OCI-LY3 (cell line): ENCODE measurements around the gene RSRC2.
"Not testable (repeated sequence)": the region's sequence is repeated elsewhere in the genome, so short reads cannot be mapped to it uniquely, and the experiment has no call there.

Experiments
- H2AFZ ChIP-seq: fragments of 200-600, 300-600 bp; shearing (Covaris generic); 2 replicates; pipeline ENCODE4 v1.6.0; 2014; ENCODE audit warnings: antibody characterized with exemption, low read depth, low read length
- H3K27ac ChIP-seq: fragments of 200-600, 300-600 bp; sonication (generic); 2 replicates; pipeline ENCODE4 v1.5.1; 2014; ENCODE audit warnings: mild to moderate bottlenecking, low read length, moderate library complexity, mixed read lengths
- H3K27me3 ChIP-seq: fragments of 200-600, 300-600 bp; sonication (generic); 2 replicates; pipeline ENCODE4 v1.6.1; 2014; ENCODE audit warnings: low read depth, low read length, mixed read lengths
- H3K36me3 ChIP-seq: fragments of 200-600, 300-600 bp; sonication (generic); replicated peaks from 2 replicates; pipeline ENCODE3; 2014; ENCODE audit warnings: low read depth, low read length, mixed read lengths
- H3K4me1 ChIP-seq: fragments of 300-600, 200-600 bp; sonication (generic); 2 replicates; pipeline ENCODE4 v1.6.1; 2014; ENCODE audit warnings: low read length, mixed read lengths
- H3K4me2 ChIP-seq: fragments of 200-600, 300-600 bp; sonication (generic); 2 replicates; pipeline ENCODE4 v1.6.1; 2014; ENCODE audit warnings: low read length, mixed read lengths
- H3K4me3 ChIP-seq: fragments of 300-600, 200-600 bp; sonication (generic); 2 replicates; pipeline ENCODE4 v1.5.1; 2014; ENCODE audit warnings: antibody characterized with exemption, mild to moderate bottlenecking, low read length, moderate library complexity
- H3K79me2 ChIP-seq: fragments of 300-600, 200-600 bp; shearing (Covaris generic); 2 replicates; pipeline ENCODE4 v1.6.1; 2014; ENCODE audit warnings: mild to moderate bottlenecking, low read length, mixed read lengths
- H3K9ac ChIP-seq: fragments of 300-600, 200-600 bp; shearing (Covaris generic); 2 replicates; pipeline ENCODE4 v1.6.0; 2014; ENCODE audit warnings: mild to moderate bottlenecking, low read length, moderate library complexity
- H3K9me3 ChIP-seq: fragments of 200-600, 300-600 bp; shearing (Covaris generic); 2 replicates; pipeline ENCODE4 v1.6.1; 2014; ENCODE audit warnings: low read length, mixed read lengths; ENCODE audit not compliant: insufficient read depth
- H4K20me1 ChIP-seq: fragments of 200-600, 300-600 bp; sonication (generic); 2 replicates; pipeline ENCODE4 v1.6.1; 2016; ENCODE audit warnings: low read length, mixed read lengths; ENCODE audit not compliant: insufficient read depth
- EZH2phosphoT487 ChIP-seq: fragments of 200-600 bp; shearing (Covaris generic); IDR thresholded peaks from 2 replicates; pipeline ENCODE4 v1.6.1; 2018; ENCODE audit warnings: antibody characterized with exemption, mixed run types, low read depth
- TF ChIP-seq, protein P1 (sequence below): fragments of 200-600, 300-600 bp; sonication (generic); IDR thresholded peaks from 2 replicates; pipeline ENCODE4 v1.5.1; 2014; ENCODE audit warnings: antibody characterized with exemption, low read length, low read depth

Gene RSRC2

DNA sequence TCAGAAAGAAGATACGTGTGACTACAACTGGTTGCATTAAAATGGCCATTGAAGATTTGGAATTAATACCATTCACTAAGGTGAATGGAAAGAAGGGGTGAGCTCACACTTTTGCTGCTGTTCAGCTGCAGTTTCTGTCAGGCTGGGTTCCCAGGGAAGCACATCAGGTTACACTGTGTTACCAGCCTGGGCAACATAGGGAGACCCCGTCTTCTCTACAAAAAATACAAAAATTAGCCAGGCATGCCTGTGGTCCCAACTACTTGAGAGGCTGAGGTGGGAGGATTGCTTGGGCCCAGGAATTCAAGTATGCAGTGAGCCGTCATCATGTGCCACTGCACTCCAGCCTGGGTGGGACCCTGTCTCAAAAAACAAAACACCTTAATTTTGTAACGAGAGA is 13.1 kb downstream of the RSRC2 start:
- Histone ChIP-seq H3K27me3 (no peaks in the 10 kb centered on the region), H3K4me3 (no peak overlapping the region), H3K9ac (no peak overlapping the region), H3K27ac (no peak overlapping the region), H3K79me2 (peaks cover 88% of the 10 kb centered on the region), H3K9me3 (no peaks in the 10 kb centered on the region), H3K4me2 (no peak overlapping the region), H3K36me3 (peaks cover 85% of the 10 kb centered on the region), H4K20me1 (peaks cover 51% of the 10 kb centered on the region), H2AFZ (no peak overlapping the region), H3K4me1 (no peaks in the 10 kb centered on the region)
- TF ChIP-seq, protein P1, sequence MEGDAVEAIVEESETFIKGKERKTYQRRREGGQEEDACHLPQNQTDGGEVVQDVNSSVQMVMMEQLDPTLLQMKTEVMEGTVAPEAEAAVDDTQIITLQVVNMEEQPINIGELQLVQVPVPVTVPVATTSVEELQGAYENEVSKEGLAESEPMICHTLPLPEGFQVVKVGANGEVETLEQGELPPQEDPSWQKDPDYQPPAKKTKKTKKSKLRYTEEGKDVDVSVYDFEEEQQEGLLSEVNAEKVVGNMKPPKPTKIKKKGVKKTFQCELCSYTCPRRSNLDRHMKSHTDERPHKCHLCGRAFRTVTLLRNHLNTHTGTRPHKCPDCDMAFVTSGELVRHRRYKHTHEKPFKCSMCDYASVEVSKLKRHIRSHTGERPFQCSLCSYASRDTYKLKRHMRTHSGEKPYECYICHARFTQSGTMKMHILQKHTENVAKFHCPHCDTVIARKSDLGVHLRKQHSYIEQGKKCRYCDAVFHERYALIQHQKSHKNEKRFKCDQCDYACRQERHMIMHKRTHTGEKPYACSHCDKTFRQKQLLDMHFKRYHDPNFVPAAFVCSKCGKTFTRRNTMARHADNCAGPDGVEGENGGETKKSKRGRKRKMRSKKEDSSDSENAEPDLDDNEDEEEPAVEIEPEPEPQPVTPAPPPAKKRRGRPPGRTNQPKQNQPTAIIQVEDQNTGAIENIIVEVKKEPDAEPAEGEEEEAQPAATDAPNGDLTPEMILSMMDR: no peak
- no peak for TF ChIP-seq EZH2phosphoT487

DNA sequence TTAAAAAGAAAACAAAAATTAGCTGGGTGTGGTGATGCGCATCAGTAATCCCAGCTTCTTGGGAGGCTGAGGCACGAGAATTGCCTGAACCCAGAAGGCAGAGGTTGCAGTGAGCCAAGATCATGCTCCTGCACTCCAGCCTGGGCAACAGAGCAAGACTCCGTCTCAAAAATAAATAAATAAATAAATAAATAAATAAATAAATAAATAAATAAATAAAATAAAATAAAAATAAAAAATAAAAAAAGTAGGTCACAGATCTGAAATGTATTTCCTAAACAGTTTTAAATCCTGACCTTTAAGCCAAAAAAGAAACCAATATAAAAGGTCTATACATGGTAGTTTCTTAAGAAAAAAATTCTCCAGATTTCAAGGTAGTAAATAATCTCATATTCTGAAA is 13.7 kb downstream of the RSRC2 start:
- H3K4me3 ChIP-seq, H3K9ac ChIP-seq, H3K4me1 ChIP-seq, H3K27ac ChIP-seq, H2AFZ ChIP-seq, H3K4me2 ChIP-seq, H3K27me3 ChIP-seq, H3K9me3 ChIP-seq: not testable (repeated sequence)
- Histone ChIP-seq H3K79me2 (peaks cover 90% of the 10 kb centered on the region), H3K36me3 (peaks cover 87% of the 10 kb centered on the region), H4K20me1 (peaks cover 47% of the 10 kb centered on the region)

DNA sequence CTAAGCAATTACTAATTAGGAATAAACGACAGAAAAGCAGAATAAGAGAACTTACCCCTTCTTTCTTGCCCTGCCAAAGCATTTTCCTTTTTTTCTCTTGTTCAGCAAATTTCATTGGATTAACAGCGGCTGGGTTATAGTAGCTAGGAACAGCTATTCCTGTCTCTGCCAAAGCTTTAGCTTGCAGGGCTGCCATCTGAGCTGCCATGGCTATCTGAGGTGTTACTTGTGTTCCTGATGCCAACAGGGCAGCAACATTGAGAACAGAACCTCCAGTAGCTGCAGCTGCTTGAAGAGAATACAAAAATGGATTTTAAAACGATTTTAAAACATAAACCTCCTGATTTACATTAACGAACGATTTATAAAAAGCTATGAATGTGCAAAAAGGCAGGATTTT is 18.6 kb downstream of the RSRC2 start:
- H3K36me3 ChIP-seq: peaks cover 81% of the 10 kb centered on the region
- H3K27me3 ChIP-seq: no peaks in the 10 kb centered on the region
- no peak overlapping the region for H3K9ac ChIP-seq
- no peaks in the 10 kb centered on the region for H3K4me1 ChIP-seq
- no peaks in the 10 kb centered on the region for H3K9me3 ChIP-seq
- no peak overlapping the region for H2AFZ ChIP-seq
- TF ChIP-seq, protein P1: no peak
- H3K4me3 ChIP-seq: no peak overlapping the region
- peaks cover 58% of the 10 kb centered on the region for H3K79me2 ChIP-seq
- H4K20me1 ChIP-seq: peaks cover 27% of the 10 kb centered on the region; the same call in 1 of the 2 replicates
- H3K27ac ChIP-seq: no peak overlapping the region
- no peak overlapping the region for H3K4me2 ChIP-seq

DNA sequence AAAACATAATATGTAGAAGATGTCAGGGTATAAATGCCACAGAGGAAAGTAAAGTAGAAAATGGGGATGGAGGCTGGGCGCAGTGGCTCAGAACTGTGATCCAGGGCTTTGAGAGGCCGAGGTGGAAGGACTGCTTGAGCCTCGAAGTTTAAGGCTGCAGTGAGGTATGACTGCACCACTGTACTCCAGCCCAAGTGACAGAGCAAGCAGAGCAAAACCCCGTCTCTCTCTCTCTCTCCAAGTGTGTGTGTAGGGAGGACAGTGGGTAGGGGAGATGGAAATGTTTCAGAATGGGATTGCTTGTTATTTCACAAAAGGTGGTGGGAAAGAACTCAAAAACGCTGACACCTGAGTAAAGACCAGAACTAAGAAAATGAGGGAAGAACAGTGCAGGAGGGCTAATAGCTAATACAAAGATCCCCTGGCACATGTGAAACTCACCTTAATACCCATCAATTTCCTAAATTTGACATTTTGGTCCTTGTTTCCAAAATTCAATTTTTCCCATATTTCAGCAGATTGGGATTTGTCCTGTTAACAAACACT is 20.3 kb downstream of the RSRC2 start:
- Histone ChIP-seq H3K9ac (no peak overlapping the region), H3K27ac (no peak overlapping the region), H3K4me1 (peaks cover 13% of the 10 kb centered on the region), H3K36me3 (peaks cover 72% of the 10 kb centered on the region), H3K4me2 (no peak overlapping the region), H3K9me3 (no peaks in the 10 kb centered on the region), H3K27me3 (no peaks in the 10 kb centered on the region), H4K20me1 (peaks cover 16% of the 10 kb centered on the region; the same call in 1 of the 2 replicates), H3K79me2 (peaks cover 44% of the 10 kb centered on the region), H2AFZ (no peak overlapping the region), H3K4me3 (no peak overlapping the region)
- TF ChIP-seq, protein P1: no peak
- no peak for TF ChIP-seq EZH2phosphoT487
